Body of pancreas (tissue), 4 donors: ENCODE measurements around the gene PRPF40A.

ENCODE experiments used
- POLR2A ChIP-seq, 3 donors: fragments of 450-650 bp; IDR thresholded peaks; one replicate each; pipeline ENCODE4 v1.6.1; 2016; ENCODE audit warnings: antibody characterized with exemption in 3 of 3, mild to moderate bottlenecking in 2 of 3
- TF ChIP-seq, protein P1 (sequence below), 7 experiments: fragments of 450-650 bp in 4 of 7; fragments of 200-600 bp in 3 of 7; sonication (generic) in 3 of 7; IDR thresholded peaks; one replicate each; pipeline ENCODE4 v1.5.1; 2016 to 2019; ENCODE audit warnings: antibody characterized with exemption in 7 of 7

DNA sequence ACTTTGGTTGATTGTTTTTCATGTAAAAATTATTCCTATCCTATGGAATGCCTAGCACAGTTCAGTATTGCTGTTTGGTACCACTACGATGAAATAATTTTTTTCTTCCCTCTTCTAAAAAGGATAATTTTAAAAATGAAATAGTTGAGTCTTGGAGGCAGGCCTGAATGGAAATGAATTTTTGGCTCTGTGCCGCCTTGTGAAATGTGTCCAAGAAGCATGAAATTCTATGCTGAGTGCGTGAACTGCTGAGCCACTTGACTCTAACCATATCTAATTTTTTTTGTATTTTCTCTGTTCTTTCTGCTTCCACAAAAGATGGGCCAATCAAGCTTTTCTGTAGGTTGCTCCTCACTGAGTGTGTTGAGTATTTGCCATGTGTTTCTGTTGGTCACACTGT is 95.0 kb downstream of the PRPF40A start:
- TF ChIP-seq, protein P1, sequence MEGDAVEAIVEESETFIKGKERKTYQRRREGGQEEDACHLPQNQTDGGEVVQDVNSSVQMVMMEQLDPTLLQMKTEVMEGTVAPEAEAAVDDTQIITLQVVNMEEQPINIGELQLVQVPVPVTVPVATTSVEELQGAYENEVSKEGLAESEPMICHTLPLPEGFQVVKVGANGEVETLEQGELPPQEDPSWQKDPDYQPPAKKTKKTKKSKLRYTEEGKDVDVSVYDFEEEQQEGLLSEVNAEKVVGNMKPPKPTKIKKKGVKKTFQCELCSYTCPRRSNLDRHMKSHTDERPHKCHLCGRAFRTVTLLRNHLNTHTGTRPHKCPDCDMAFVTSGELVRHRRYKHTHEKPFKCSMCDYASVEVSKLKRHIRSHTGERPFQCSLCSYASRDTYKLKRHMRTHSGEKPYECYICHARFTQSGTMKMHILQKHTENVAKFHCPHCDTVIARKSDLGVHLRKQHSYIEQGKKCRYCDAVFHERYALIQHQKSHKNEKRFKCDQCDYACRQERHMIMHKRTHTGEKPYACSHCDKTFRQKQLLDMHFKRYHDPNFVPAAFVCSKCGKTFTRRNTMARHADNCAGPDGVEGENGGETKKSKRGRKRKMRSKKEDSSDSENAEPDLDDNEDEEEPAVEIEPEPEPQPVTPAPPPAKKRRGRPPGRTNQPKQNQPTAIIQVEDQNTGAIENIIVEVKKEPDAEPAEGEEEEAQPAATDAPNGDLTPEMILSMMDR (IDR thresholded peaks at IDR 0.05) = no peak
- TF ChIP-seq POLR2A (IDR thresholded peaks at IDR 0.05) = no peak
